WTC11 (cell line): Measurements from ENCODE around the gene CNTNAP2. TPM values are rescaled to one million over a fixed set of nuclear protein-coding genes. Genes with fewer than 3 reads are reported as not detected.

Experiments
- ATAC-seq: fragments of 200-7000 bp; cut with Tn5 transposase; 2 replicates; pipeline ENCODE4 v1.10.0; 2021; ENCODE audit warnings: mild to moderate bottlenecking, moderate library complexity
- CTCF ChIA-PET: fragments of 300-600 bp; sonication (Branson Sonifier 250); formaldehyde crosslinking; loops from one replicate; lab custom pipeline; 2021; ENCODE audit warnings: antibody characterized with exemption; lab: Charles Lee
- POLR2A ChIA-PET: fragments of 350-600 bp; sonication (Branson Sonifier 250); formaldehyde crosslinking; loops from one replicate; lab custom pipeline; 2021; ENCODE audit warnings: antibody characterized with exemption; lab: Charles Lee
- DNase-seq: peaks from one replicate; pipeline ENCODE4 v3.0.0; 2021; ENCODE audit warnings: low spot score
- H3K27ac Mint-ChIP-seq: 2 replicates; pipeline ENCODE4 v1.8.0; 2021; ENCODE audit warnings: mixed read lengths
- H3K27me3 Mint-ChIP-seq: 2 replicates; pipeline ENCODE4 v1.8.0; 2021; ENCODE audit warnings: low read depth, mild to moderate bottlenecking, moderate library complexity, mixed read lengths
- H3K36me3 Mint-ChIP-seq: 2 replicates; pipeline ENCODE4 v1.8.0; 2021; ENCODE audit warnings: mixed read lengths
- H3K4me1 Mint-ChIP-seq: 2 replicates; pipeline ENCODE4 v1.8.0; 2022; ENCODE audit warnings: mixed read lengths
- H3K4me3 Mint-ChIP-seq: 2 replicates; pipeline ENCODE4 v1.8.0; 2021; ENCODE audit warnings: mild to moderate bottlenecking, moderate library complexity, mixed read lengths
- H3K9me3 Mint-ChIP-seq: 2 replicates; pipeline ENCODE4 v1.8.0; 2021; ENCODE audit warnings: mixed read lengths
- ATF6 ChIP-seq: sonication (generic); formaldehyde crosslinking; IDR thresholded peaks from 2 replicates; pipeline ENCODE4 v1.8.1; 2023; ENCODE audit warnings: mild to moderate bottlenecking, missing genetic modification reagents
- CBFB ChIP-seq: sonication (generic); formaldehyde crosslinking; IDR thresholded peaks from 2 replicates; pipeline ENCODE4 v1.8.1; 2022; ENCODE audit warnings: mild to moderate bottlenecking, low read depth, missing genetic modification reagents
- E2F1 ChIP-seq: sonication (generic); formaldehyde crosslinking; IDR thresholded peaks from 2 replicates; pipeline ENCODE4 v1.8.0; 2022; ENCODE audit warnings: mild to moderate bottlenecking, missing genetic modification reagents
- E2F4 ChIP-seq: sonication (generic); formaldehyde crosslinking; IDR thresholded peaks from 2 replicates; pipeline ENCODE4 v1.8.1; 2022; ENCODE audit warnings: low read depth, mild to moderate bottlenecking, moderate library complexity, missing genetic modification reagents, borderline replicate concordance
- FOXK1 ChIP-seq: sonication (generic); formaldehyde crosslinking; IDR thresholded peaks from 2 replicates; pipeline ENCODE4 v1.8.0; 2022; ENCODE audit warnings: mild to moderate bottlenecking, moderate library complexity, missing genetic modification reagents
- HMGXB4 ChIP-seq: sonication (generic); formaldehyde crosslinking; IDR thresholded peaks from 2 replicates; pipeline ENCODE4 v1.8.1; 2023; ENCODE audit warnings: mild to moderate bottlenecking, moderate library complexity, missing genetic modification reagents
- IRF2 ChIP-seq: sonication (generic); formaldehyde crosslinking; IDR thresholded peaks from 2 replicates; pipeline ENCODE4 v1.8.0; 2022; ENCODE audit warnings: low read depth, missing genetic modification reagents, borderline replicate concordance
- NR2C2 ChIP-seq: sonication (generic); formaldehyde crosslinking; IDR thresholded peaks from 2 replicates; pipeline ENCODE4 v1.8.0; 2022; ENCODE audit warnings: mild to moderate bottlenecking, missing genetic modification reagents
- SMAD3 ChIP-seq: sonication (generic); formaldehyde crosslinking; IDR thresholded peaks from 2 replicates; pipeline ENCODE4 v1.8.0; 2022; ENCODE audit warnings: missing genetic modification reagents, mild to moderate bottlenecking, borderline replicate concordance
- STAT6 ChIP-seq: sonication (generic); formaldehyde crosslinking; conservative IDR thresholded peaks from 2 replicates; pipeline ENCODE4 v1.8.1; 2023; ENCODE audit warnings: mild to moderate bottlenecking, low read depth, missing genetic modification reagents, moderate library complexity
- TP53 ChIP-seq: sonication (generic); formaldehyde crosslinking; IDR thresholded peaks from 2 replicates; pipeline ENCODE4 v1.8.1; 2023; ENCODE audit warnings: mild to moderate bottlenecking, missing genetic modification reagents
- ZNF281 ChIP-seq: sonication (generic); formaldehyde crosslinking; IDR thresholded peaks from 2 replicates; pipeline ENCODE4 v1.8.0; 2023; ENCODE audit warnings: mild to moderate bottlenecking, missing genetic modification reagents
- ZNF512 ChIP-seq: sonication (generic); formaldehyde crosslinking; IDR thresholded peaks from 2 replicates; pipeline ENCODE4 v1.8.1; 2022; ENCODE audit warnings: missing genetic modification reagents, borderline replicate concordance
- total RNA-seq: library from RNA; stranded (reverse); gene quantifications from 3 replicates; pipeline ENCODE4 v1.2.3, GENCODE V29; 2021

CNTNAP2 gene
- total RNA-seq, 1 experiment from 2014 or later = 63.8 TPM

GRCh38 chr7:148434887-148435286 lies 2318.3 kb downstream of the CNTNAP2 start:
- H3K4me1 Mint-ChIP-seq = no peaks in the 10 kb centered on the region
- POLR2A ChIA-PET = no interaction called here
- TF ChIP-seq ZNF512 (CRISPR knock-in tag) (no peak), ZNF281 (CRISPR knock-in tag) (no peak), FOXK1 (no peak)
- peaks cover 3% of the 10 kb centered on the region; the same call in 1 of the 2 replicates for H3K27me3 Mint-ChIP-seq
- DNase-seq (no peak), ATAC-seq (no peak)
- no peak overlapping the region for H3K27ac Mint-ChIP-seq
- CTCF ChIA-PET = no interaction called here
- H3K4me3 Mint-ChIP-seq = no peak overlapping the region
- peaks cover 10% of the 10 kb centered on the region; the same call in 1 of the 2 replicates for H3K9me3 Mint-ChIP-seq
- peaks cover 4% of the 10 kb centered on the region; the same call in 1 of the 2 replicates for H3K36me3 Mint-ChIP-seq

- H3K27ac Mint-ChIP-seq = no peak overlapping the region
- H3K36me3 Mint-ChIP-seq = no peaks in the 10 kb centered on the region
- no peak for TF ChIP-seq SMAD3 (CRISPR knock-in tag)
- no peak for TF ChIP-seq CBFB (CRISPR knock-in tag)
- no peak for TF ChIP-seq TP53 (CRISPR knock-in tag)
- TF ChIP-seq HMGXB4 (CRISPR knock-in tag) = no peak
- no peak for TF ChIP-seq E2F4 (CRISPR knock-in tag)
- no peak for TF ChIP-seq E2F1 (CRISPR knock-in tag)
- TF ChIP-seq IRF2 = no peak
- TF ChIP-seq NR2C2 (CRISPR knock-in tag) = no peak
- no peak for TF ChIP-seq STAT6 (CRISPR knock-in tag)
- no peak for TF ChIP-seq ATF6 (CRISPR knock-in tag)
- TF ChIP-seq, all 79 proteins: peak for 0
- Mint-ChIP-seq H3K9me3 (0 out of 2 replicates have a peak, but pooled peaks cover 6% of the 10 kb centered on the region), H3K27me3 (peaks cover 3% of the 10 kb centered on the region; the same call in 1 of the 2 replicates), H3K4me1 (no peaks in the 10 kb centered on the region), H3K4me3 (no peak overlapping the region)
- DNase-seq (no peak), ATAC-seq (no peak)
- POLR2A ChIA-PET = no interaction called here
- CTCF ChIA-PET = no interaction called here
These were observed 2319.1 kb downstream of the CNTNAP2 start for GRCh38 chr7:148435715-148436114.
